ENCODE measurements around the gene ADRA2C. TPM values are rescaled to one million over a fixed set of nuclear protein-coding genes. Genes with fewer than 3 reads are reported as not detected.

ADRA2C gene
- total and polyA plus RNA-seq, 2 of the 13 experiments (the other 11 are each of a cell fraction or from before 2014, with no cell fraction given) = 15.4 to 69.7 TPM

- H3K27ac ChIP-seq (ENCODE audit: extremely low read length, insufficient read depth, low read length) = no peak overlapping the region
- H2AFZ ChIP-seq (ENCODE audit: low read length) = no peak overlapping the region
- no peak overlapping the region for H3K9ac ChIP-seq (ENCODE audit: insufficient read depth, low read depth, low read length)
- FAIRE-seq (no peak), ATAC-seq (no peak), DNase-seq (ENCODE audit: low spot score) (no peak)
- H3K79me2 ChIP-seq (ENCODE audit: insufficient read depth, low read length) = no peaks in the 10 kb centered on the region
- peaks cover 47% of the 10 kb centered on the region for H3K4me1 ChIP-seq (ENCODE audit: insufficient read depth, low read length)
- intact Hi-C loops (cut with micrococcal nuclease; ENCODE audit: unreplicated experiment) (no loop called here), in situ Hi-C loops (cut with HindIII; ENCODE audit: extremely low pct_ligation_motif_present, low pct_unique_long_range_greater_than_20kb) (no loop called here)
- H3K9me3 ChIP-seq (ENCODE audit: low read length) = peaks cover 22% of the 10 kb centered on the region
- H3K4me3 ChIP-seq (replicated peaks in 1 of 3; ENCODE audit: insufficient read depth in 1 of 3, low read depth in 2 of 3, low read length in 3 of 3) = no peak overlapping the region
- H4K20me1 ChIP-seq (ENCODE audit: insufficient read depth, low read length) = no peaks in the 10 kb centered on the region
- BruUV-seq (replicated peaks) = no TSS peak
- H3K27me3 ChIP-seq (ENCODE audit: control insufficient read depth in 1 of 2, insufficient read depth in 2 of 2, low read length in 2 of 2) = peaks cover 0 to 36% of the 10 kb centered on the region in 2 experiments; a peak in 3 of 5 replicates
- CTCF ChIA-PET (ENCODE audit: low intra/inter-chr PET ratio, low total read pairs) = no interaction called here
- H3K36me3 ChIP-seq (replicated peaks in 1 of 2; ENCODE audit: control insufficient read depth in 1 of 2, insufficient read depth in 2 of 2, low read length in 2 of 2) = no peaks in the 10 kb centered on the region
- no peak overlapping the region for H3K4me2 ChIP-seq (ENCODE audit: low read depth, low read length)
- WGBS (ENCODE audit: low lambda C conversion rate) = 56% methylated on average over 7 of the region's 13 CpGs
- POLR2A ChIA-PET = no interaction called here
- TF ChIP-seq ZNF362 (CRISPR knock-in tag; IDR thresholded peaks at IDR 0.05; ENCODE audit: borderline replicate concordance) (no peak), HDAC6 (IDR thresholded peaks at IDR 0.05; ENCODE audit: low read depth, low read length) (no peak), ZNF766 (CRISPR knock-in tag; IDR thresholded peaks at IDR 0.05; ENCODE audit: borderline replicate concordance) (no peak), HOXA3 (CRISPR knock-in tag; IDR thresholded peaks at IDR 0.05) (no peak), ZNF772 (CRISPR knock-in tag; IDR thresholded peaks at IDR 0.05) (no peak), ZNF775 (CRISPR knock-in tag; IDR thresholded peaks at IDR 0.05; ENCODE audit: borderline replicate concordance) (no peak), POGZ (CRISPR knock-in tag; IDR thresholded peaks at IDR 0.05) (no peak), NONO (IDR thresholded peaks at IDR 0.05) (no peak), NONO (CRISPR knock-in tag; conservative IDR thresholded peaks at IDR 0.05) (no peak), MATR3 (CRISPR knock-in tag; IDR thresholded peaks at IDR 0.05) (no peak), NCOA5 (CRISPR knock-in tag; IDR thresholded peaks at IDR 0.05) (no peak), KLF15 (CRISPR knock-in tag; IDR thresholded peaks at IDR 0.05; ENCODE audit: borderline replicate concordance) (no peak), ZBTB46 (CRISPR knock-in tag; IDR thresholded peaks at IDR 0.05; ENCODE audit: borderline replicate concordance) (no peak), ZNF414 (CRISPR knock-in tag; IDR thresholded peaks at IDR 0.05) (no peak), ZNF225 (CRISPR knock-in tag; IDR thresholded peaks at IDR 0.05) (no peak), POLR2G (IDR thresholded peaks at IDR 0.05; ENCODE audit: low read depth, low read length) (no peak), ZC3H13 (CRISPR knock-in tag; IDR thresholded peaks at IDR 0.05) (no peak), ZNF687 (CRISPR knock-in tag; IDR thresholded peaks at IDR 0.05) (no peak)
Measured at GRCh38 chr4:3799496-3799895, 33.3 kb downstream of the ADRA2C start.

All from HepG2 (cell line).